Body of pancreas (tissue), 4 donors: ENCODE measurements around the gene PALM2AKAP2. TPM values are rescaled to one million over a fixed set of nuclear protein-coding genes. Genes with fewer than 3 reads are reported as not detected.

Source experiments
- ATAC-seq: fragments of 150-250 bp; one replicate; pipeline ENCODE4 v1.9.1; 2016
- DNase-seq, 4 donors: peaks; one replicate each; pipeline ENCODE4 v3.0.0-alpha.2; 2019
- H3K27ac ChIP-seq, 4 donors: fragments of 200-600 bp; sonication (generic); 1 replicate in 3 of 4; 2 replicates in 1 of 4; pipeline versions ENCODE4 v1.5.1 to v1.6.1; 2016 to 2019; ENCODE audit warnings: mild to moderate bottlenecking in 1 of 4, mixed read lengths in 1 of 4, moderate library complexity in 1 of 4
- H3K27me3 ChIP-seq, 2 donors: fragments of 200-600 bp; sonication (generic); one replicate each; pipeline ENCODE4 v1.6.0; 2016; ENCODE audit warnings: mild to moderate bottlenecking in 1 of 2
- H3K36me3 ChIP-seq, 2 donors: fragments of 200-600 bp; sonication (generic); replicated peaks in 1 of 2; 2 replicates each; pipeline ENCODE4 v1.5.1; 2016; ENCODE audit warnings: low read depth in 2 of 2; ENCODE audit not compliant: insufficient read depth in 1 of 2
- H3K4me1 ChIP-seq: fragments of 200-600 bp; sonication (generic); one replicate; pipeline ENCODE4 v1.6.0; 2016
- H3K4me3 ChIP-seq, 2 donors: fragments of 200-600 bp; sonication (generic); 1 replicate in 1 of 2; 2 replicates in 1 of 2; pipeline ENCODE4 v1.5.1; 2016 to 2019
- H3K9me3 ChIP-seq, 3 donors: fragments of 200-600 bp; sonication (generic); 1 replicate in 2 of 3; 2 replicates in 1 of 3; pipeline ENCODE4 v1.5.1; 2016
- POLR2A ChIP-seq, 3 donors: fragments of 450-650 bp; IDR thresholded peaks; one replicate each; pipeline ENCODE4 v1.6.1; 2016; ENCODE audit warnings: antibody characterized with exemption in 3 of 3, mild to moderate bottlenecking in 2 of 3
- WGBS, 2 donors: methylation state at CpG; one replicate each; pipeline ENCODE4 v1.1.5; 2017; 5-methylcytosine and 5-hydroxymethylcytosine counted together
- intact Hi-C: fragments of 100-400 bp; cut with DNase I; formaldehyde crosslinking; loops from one replicate; pipeline ENCODE4 v1.15.1; 2023
- total RNA-seq, 2 donors: library from RNA; depleted of rRNA; stranded (reverse); fragments of >200 nt; gene quantifications; one replicate each; pipeline ENCODE4 v1.1.0, GENCODE V29; 2016
- TF ChIP-seq, protein P1 (sequence below), 7 experiments: fragments of 450-650 bp in 4 of 7; fragments of 200-600 bp in 3 of 7; sonication (generic) in 3 of 7; IDR thresholded peaks; one replicate each; pipeline ENCODE4 v1.5.1; 2016 to 2019; ENCODE audit warnings: antibody characterized with exemption in 7 of 7

PALM2AKAP2 gene
- total RNA-seq, 2 donors from 2014 or later, result 0.99 to 2.1 TPM

DNA sequence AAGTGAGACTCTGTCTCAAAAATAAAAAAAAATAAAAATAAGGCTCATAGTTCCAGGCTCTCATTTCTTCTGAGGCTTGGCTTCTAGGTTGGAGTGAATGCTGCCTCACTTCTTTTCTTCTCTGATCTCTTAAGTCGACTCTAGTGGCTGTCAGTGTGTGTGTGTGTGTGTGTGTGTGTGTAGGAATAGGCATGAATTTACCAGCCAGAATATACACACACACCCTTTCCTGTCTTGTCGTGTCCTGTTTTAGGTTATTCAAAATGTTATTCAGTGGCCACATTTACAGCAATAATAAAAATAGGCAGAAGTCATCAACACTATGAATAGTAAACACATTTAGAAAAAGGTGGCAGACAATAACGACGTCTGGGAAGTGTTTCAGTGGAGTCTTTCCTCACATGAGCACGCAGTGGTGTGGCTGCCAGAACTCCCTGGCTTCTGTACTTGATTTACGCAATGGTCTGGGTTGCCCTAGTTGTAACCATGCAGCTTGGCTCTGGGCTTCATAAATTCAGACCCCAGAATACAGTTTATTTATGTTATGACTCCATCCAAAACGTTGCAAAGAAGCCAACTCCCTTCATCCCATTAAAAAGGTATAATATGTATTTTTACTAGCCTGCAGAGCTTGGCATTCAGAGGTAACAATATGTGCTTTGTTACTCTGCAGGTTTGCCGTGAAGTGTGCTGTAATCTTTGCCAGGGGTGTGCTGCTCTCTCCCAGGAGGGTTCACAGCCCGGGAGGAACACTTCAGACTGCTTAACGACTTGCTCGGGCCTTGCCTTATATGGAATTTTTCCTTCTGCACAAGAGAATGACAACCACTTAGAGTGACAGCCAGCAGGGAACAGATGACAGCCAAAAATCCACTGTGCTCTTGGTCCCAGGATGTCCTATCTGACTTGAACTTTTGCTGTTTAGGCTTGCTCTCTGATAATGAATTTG lies 34.4 kb upstream of the PALM2AKAP2 start:
- DNase-seq (peak in 3 of 4 donors; percentile 17 to 26 (median 25)), ATAC-seq (peak; percentile 53)
- TF ChIP-seq, protein P1, sequence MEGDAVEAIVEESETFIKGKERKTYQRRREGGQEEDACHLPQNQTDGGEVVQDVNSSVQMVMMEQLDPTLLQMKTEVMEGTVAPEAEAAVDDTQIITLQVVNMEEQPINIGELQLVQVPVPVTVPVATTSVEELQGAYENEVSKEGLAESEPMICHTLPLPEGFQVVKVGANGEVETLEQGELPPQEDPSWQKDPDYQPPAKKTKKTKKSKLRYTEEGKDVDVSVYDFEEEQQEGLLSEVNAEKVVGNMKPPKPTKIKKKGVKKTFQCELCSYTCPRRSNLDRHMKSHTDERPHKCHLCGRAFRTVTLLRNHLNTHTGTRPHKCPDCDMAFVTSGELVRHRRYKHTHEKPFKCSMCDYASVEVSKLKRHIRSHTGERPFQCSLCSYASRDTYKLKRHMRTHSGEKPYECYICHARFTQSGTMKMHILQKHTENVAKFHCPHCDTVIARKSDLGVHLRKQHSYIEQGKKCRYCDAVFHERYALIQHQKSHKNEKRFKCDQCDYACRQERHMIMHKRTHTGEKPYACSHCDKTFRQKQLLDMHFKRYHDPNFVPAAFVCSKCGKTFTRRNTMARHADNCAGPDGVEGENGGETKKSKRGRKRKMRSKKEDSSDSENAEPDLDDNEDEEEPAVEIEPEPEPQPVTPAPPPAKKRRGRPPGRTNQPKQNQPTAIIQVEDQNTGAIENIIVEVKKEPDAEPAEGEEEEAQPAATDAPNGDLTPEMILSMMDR (IDR thresholded peaks at IDR 0.05), result no peak
- TF ChIP-seq POLR2A (IDR thresholded peaks at IDR 0.05), result no peak
- peaks cover 7% of the 10 kb centered on the region for H3K4me1 ChIP-seq
- no peaks in the 10 kb centered on the region for H3K36me3 ChIP-seq
- intact Hi-C loops, result no loop called here
- 24 to 31% methylated on average over 11 of the region's 11 CpGs for WGBS, 2 donors
- H3K9me3 ChIP-seq, result no peaks in the 10 kb centered on the region
- no peak overlapping the region for H3K4me3 ChIP-seq
- no peaks in the 10 kb centered on the region for H3K27me3 ChIP-seq
- H3K27ac ChIP-seq, result peak overlapping the region in 1 of 4 donors; percentile 16

DNA sequence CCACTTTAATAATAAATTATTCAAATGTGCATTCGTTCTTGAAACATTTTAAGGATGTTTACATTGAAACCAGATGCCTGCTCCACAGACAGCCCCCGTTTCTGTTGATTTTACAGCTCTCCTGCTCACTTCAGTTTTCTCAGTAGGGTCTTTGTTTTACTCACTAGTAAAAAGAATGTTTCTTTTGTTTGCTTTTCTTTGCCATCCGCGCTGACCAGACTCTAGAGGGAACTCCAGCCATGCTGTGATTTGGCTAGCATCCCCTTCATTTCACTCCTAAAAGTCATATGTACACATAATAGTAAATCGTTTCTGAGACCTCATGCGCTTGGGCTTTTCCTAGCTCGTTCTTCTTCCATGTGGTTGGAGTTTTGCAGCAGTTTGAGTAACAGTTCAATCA lies 28.7 kb upstream of the PALM2AKAP2 start:
- Histone ChIP-seq H3K4me1 (peaks cover 7% of the 10 kb centered on the region), H3K27ac (no peak overlapping the region), H3K27me3 (no peaks in the 10 kb centered on the region), H3K36me3 (no peaks in the 10 kb centered on the region), H3K9me3 (no peaks in the 10 kb centered on the region), H3K4me3 (no peak overlapping the region)
- WGBS, 2 donors, result 16 to 25% methylated on average over 7 of the region's 7 CpGs
- ATAC-seq, result no peak
- DNase-seq, result no peak
- intact Hi-C loops, result no loop called here
- TF ChIP-seq, protein P1 (IDR thresholded peaks at IDR 0.05), result no peak
- no peak for TF ChIP-seq POLR2A (IDR thresholded peaks at IDR 0.05)

DNA sequence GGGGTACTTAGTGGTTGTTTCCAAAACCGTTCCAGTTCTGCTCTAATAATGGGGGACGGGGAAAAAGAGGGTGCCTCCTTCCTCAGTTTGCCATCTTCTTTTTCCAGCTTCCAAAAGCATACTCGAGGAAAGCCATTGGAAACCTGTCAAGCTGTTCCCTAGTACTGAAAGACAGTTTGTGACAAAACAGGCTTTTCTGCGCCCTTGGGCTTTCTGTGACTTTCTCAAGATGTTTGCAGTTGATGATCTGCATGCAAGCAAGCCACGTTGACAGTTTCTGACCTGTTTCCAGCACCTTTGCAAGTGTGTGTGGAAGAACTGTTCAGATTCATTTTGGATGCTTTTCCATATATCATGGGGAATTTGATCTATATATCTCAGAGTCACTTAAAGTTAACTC lies 26.7 kb upstream of the PALM2AKAP2 start:
- H3K36me3 ChIP-seq, result no peaks in the 10 kb centered on the region
- no peaks in the 10 kb centered on the region for H3K27me3 ChIP-seq
- H3K9me3 ChIP-seq, result no peaks in the 10 kb centered on the region
- H3K4me3 ChIP-seq, result no peak overlapping the region
- no peak overlapping the region for H3K27ac ChIP-seq
- DNase-seq, result no peak
- 69 to 75% methylated on average over 5 of the region's 5 CpGs for WGBS, 2 donors
- TF ChIP-seq, protein P1 (IDR thresholded peaks at IDR 0.05), result no peak
- no peak for TF ChIP-seq POLR2A (IDR thresholded peaks at IDR 0.05)
- no peak for ATAC-seq
- peaks cover 7% of the 10 kb centered on the region for H3K4me1 ChIP-seq
- intact Hi-C loops, result no loop called here

DNA sequence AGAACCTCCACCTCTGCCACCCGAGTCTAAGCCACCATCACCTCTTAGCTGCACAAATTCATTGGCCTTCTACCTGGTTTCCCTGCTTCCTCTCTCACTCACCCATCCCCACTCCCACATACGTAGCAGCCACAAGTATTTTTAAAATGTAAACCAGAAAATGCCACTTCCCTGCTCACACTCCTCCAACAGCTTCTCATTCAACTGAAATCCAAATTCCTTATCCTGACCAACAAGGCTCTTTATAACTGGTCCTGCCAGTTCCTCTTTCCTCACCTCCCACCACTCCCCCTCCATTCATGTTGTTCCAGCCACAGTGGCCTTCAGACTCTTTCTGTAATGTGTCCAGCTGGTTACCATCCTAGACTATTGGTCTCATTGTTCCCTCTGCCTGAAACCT lies 25.0 kb upstream of the PALM2AKAP2 start:
- peaks cover 7% of the 10 kb centered on the region for H3K4me1 ChIP-seq
- no peak overlapping the region for H3K27ac ChIP-seq
- 76 to 80% methylated on average over 2 of the region's 2 CpGs for WGBS, 2 donors
- intact Hi-C loops, result no loop called here
- no peak overlapping the region for H3K4me3 ChIP-seq
- H3K36me3 ChIP-seq, result no peaks in the 10 kb centered on the region
- no peaks in the 10 kb centered on the region for H3K9me3 ChIP-seq
- ATAC-seq (no peak), DNase-seq (no peak)
- no peaks in the 10 kb centered on the region for H3K27me3 ChIP-seq
- TF ChIP-seq, protein P1 (IDR thresholded peaks at IDR 0.05), result no peak
- TF ChIP-seq POLR2A (IDR thresholded peaks at IDR 0.05), result no peak
